GM12878 (cell line): ENCODE measurements around the gene RNF130. TPM values are rescaled to one million over a fixed set of nuclear protein-coding genes. Genes with fewer than 3 reads are reported as not detected.

Source experiments
- ATAC-seq: fragments of 200-7000 bp; cut with Tn5 transposase; 3 replicates; pipeline ENCODE4 v1.9.1; 2020; ENCODE audit warnings: mild to moderate bottlenecking, moderate library complexity
- BruUV-seq: library from RNA; stranded (reverse); fragments of 400-500 nt; replicated peaks from 2 replicates; lab custom pipeline; 2021; lab: Mats Ljungman, UMichigan
- CTCF ChIA-PET: fragments of 300-600 bp; sonication (Branson Sonifier 250); formaldehyde crosslinking; extraction: SDS; loops from one replicate; lab custom pipeline; 2021; ENCODE audit warnings: inconsistent platforms; lab: Yijun Ruan, JAX
- POLR2A ChIA-PET: fragments of 350-600 bp; formaldehyde crosslinking; extraction: SDS; loops from one replicate; lab custom pipeline; 2021; ENCODE audit warnings: inconsistent platforms; lab: Charles Lee
- RAD21 ChIA-PET: fragments of 300-600 bp; sonication (Branson Sonifier 250); formaldehyde crosslinking; loops from one replicate; lab custom pipeline; 2023; ENCODE audit warnings: antibody characterized with exemption; ENCODE audit not compliant: unreplicated experiment; lab: Charles Lee
- SMC1A ChIA-PET: fragments of 300-600 bp; sonication (Branson Sonifier 250); formaldehyde crosslinking; loops from one replicate; lab custom pipeline; 2023; ENCODE audit not compliant: unreplicated experiment, uncharacterized antibody; lab: Charles Lee
- DNase-seq: peaks from one replicate; pipeline ENCODE4 v3.0.0-alpha.2; 2011; ENCODE audit warnings: low read depth, low spot score
- FAIRE-seq: peaks from 3 replicates; lab custom pipeline; 2011; peaks lifted over from hg19 to GRCh38; lab: Jason Lieb, UNC
- H2AFZ ChIP-seq: 2 replicates; pipeline ENCODE4 v1.6.0; 2011; ENCODE audit warnings: low read depth, low read length, control low read depth; ENCODE audit not compliant: control insufficient read depth
- H3K27ac ChIP-seq: 2 replicates; pipeline ENCODE4 v1.5.1; 2011; ENCODE audit warnings: control low read depth; ENCODE audit not compliant: control insufficient read depth, insufficient read depth
- H3K27me3 ChIP-seq, 2 experiments: replicated peaks in 1 of 2; 2 replicates each; pipeline versions ENCODE4 v1.6.0 to v1.6.1; 2011; ENCODE audit warnings: low read length in 1 of 2; ENCODE audit not compliant: control insufficient read depth in 2 of 2, insufficient read depth in 2 of 2
- H3K36me3 ChIP-seq, 2 experiments: 2 replicates each; pipeline ENCODE4 v1.5.1; 2011; ENCODE audit warnings: low read length in 1 of 2; ENCODE audit not compliant: control insufficient read depth in 2 of 2, insufficient read depth in 2 of 2
- H3K4me1 ChIP-seq: 2 replicates; pipeline ENCODE4 v1.6.1; 2011; ENCODE audit warnings: mild to moderate bottlenecking, low read length, moderate library complexity, mixed read lengths; ENCODE audit not compliant: control insufficient read depth, insufficient read depth
- H3K4me2 ChIP-seq: 2 replicates; pipeline ENCODE4 v1.6.0; 2011; ENCODE audit warnings: control low read depth; ENCODE audit not compliant: control insufficient read depth, insufficient read depth
- H3K4me3 ChIP-seq: fragments of 200-600 bp; sonication (generic); 2 replicates; pipeline ENCODE4 v1.5.1; 2016
- H3K79me2 ChIP-seq: 2 replicates; pipeline ENCODE4 v1.6.0; 2011; ENCODE audit warnings: low read length; ENCODE audit not compliant: control insufficient read depth, insufficient read depth
- H3K9ac ChIP-seq: 2 replicates; pipeline ENCODE4 v1.8.0; 2011; ENCODE audit warnings: low read length, control low read depth, mixed read lengths; ENCODE audit not compliant: control insufficient read depth, insufficient read depth
- H3K9me3 ChIP-seq: replicated peaks from 3 replicates; pipeline ENCODE4 v1.5.1; 2011; ENCODE audit warnings: mild to moderate bottlenecking, low read length; ENCODE audit not compliant: control insufficient read depth, insufficient read depth
- H4K20me1 ChIP-seq: 2 replicates; pipeline ENCODE4 v1.6.0; 2011; ENCODE audit not compliant: control insufficient read depth, insufficient read depth
- ATF2 ChIP-seq: IDR thresholded peaks from 2 replicates; pipeline ENCODE4 v1.6.1; 2012; ENCODE audit warnings: low read length, inconsistent platforms
- CEBPB ChIP-seq, 2 experiments: fragments of 150-350 bp in 1 of 2; IDR thresholded peaks; 2 replicates each; pipeline ENCODE4 v1.6.1; 2012 to 2014; ENCODE audit warnings: low read depth in 2 of 2, low read length in 2 of 2, borderline replicate concordance in 1 of 2, inconsistent platforms in 1 of 2
- HDAC2 ChIP-seq: fragments of 200-600 bp; sonication (generic); IDR thresholded peaks from 2 replicates; pipeline ENCODE4 v1.6.1; 2017
- MTA3 ChIP-seq: IDR thresholded peaks from 2 replicates; pipeline ENCODE4 v1.6.1; 2012; ENCODE audit warnings: low read length, inconsistent platforms, borderline replicate concordance
- NRF1 ChIP-seq: conservative IDR thresholded peaks from 2 replicates; pipeline ENCODE4 v1.6.1; 2011; ENCODE audit warnings: mild to moderate bottlenecking, low read depth, low read length, improper control_type of control experiment
- RBBP5 ChIP-seq: fragments of 200-600 bp; sonication (generic); conservative IDR thresholded peaks from 2 replicates; pipeline ENCODE4 v1.6.1; 2016
- SKIL ChIP-seq: fragments of 450-650 bp; IDR thresholded peaks from 2 replicates; pipeline ENCODE4 v1.6.1; 2017; ENCODE audit warnings: mild to moderate bottlenecking, low read depth, inconsistent platforms; ENCODE audit not compliant: poor library complexity, severe bottlenecking
- STAT1 ChIP-seq: fragments of 450-650 bp; conservative IDR thresholded peaks from 2 replicates; pipeline ENCODE4 v1.6.1; 2014; ENCODE audit warnings: antibody characterized with exemption, mild to moderate bottlenecking
- ZSCAN29 ChIP-seq: fragments of 450-650 bp; IDR thresholded peaks from 2 replicates; pipeline ENCODE4 v1.6.1; 2017; ENCODE audit warnings: mild to moderate bottlenecking, moderate library complexity
- WGBS: methylation state at CpG from one replicate; pipeline ENCODE4 v1.1.6; 2016; ENCODE audit warnings: low lambda C conversion rate; ENCODE audit not compliant: insufficient replicate concordance, insufficient coverage; ENCODE audit errors: missing lambda C conversion rate; 5-methylcytosine and 5-hydroxymethylcytosine counted together
- in situ Hi-C: fragments of 300-500 bp; cut with MboI; formaldehyde crosslinking; loops from 9 replicates; pipeline ENCODE4 v1.14.3; 2018; ENCODE audit warnings: mixed read lengths
- intact Hi-C: fragments of 100-400 bp; cut with micrococcal nuclease; formaldehyde crosslinking; loops from one replicate; pipeline ENCODE4 v1.14.2; 2022; ENCODE audit not compliant: unreplicated experiment
- polyA plus RNA-seq, 11 experiments: library from polyadenylated mRNA; depleted of rRNA in 4 of 11; unstranded in 6 of 11; stranded (reverse) in 5 of 11; fragments of >200 nt; fragmentation: Nextera tagmentation in 4 of 11; fragmentation: Illumina TruSeq in 1 of 11; extraction: Ambion mirVana in 4 of 11; extraction: Trizol in 1 of 11; gene quantifications; 1 replicate in 1 of 11; 2 replicates in 10 of 11; pipeline versions ENCODE4 v1.2.1 to v1.2.3, GENCODE V29; 2011 to 2016; ENCODE audit warnings: inconsistent platforms in 2 of 11, missing spikeins in 2 of 11, low read depth in 1 of 11
- total RNA-seq, 4 experiments: library from RNA; depleted of rRNA in 3 of 4; stranded (reverse); fragments of >200 nt in 3 of 4; fragmentation: Illumina TruSeq in 1 of 4; extraction: Trizol in 1 of 4; gene quantifications; 2 replicates each; pipeline versions ENCODE4 v1.2.1 to v1.2.3, GENCODE V29; 2013 to 2021

RNF130 gene
- total and polyA plus RNA-seq, 10 of the 15 experiments (the other 5 are each of a cell fraction or from before 2014, with no cell fraction given): 0.04 to 0.36 (median 0.11) TPM; not detected in 1

- FAIRE-seq (no peak), DNase-seq (no peak), ATAC-seq (no peak)
- Histone ChIP-seq H3K27me3 (no peaks in the 10 kb centered on the region), H3K4me1 (no peaks in the 10 kb centered on the region), H3K4me3 (no peak overlapping the region), H4K20me1 (no peaks in the 10 kb centered on the region), H3K79me2 (no peaks in the 10 kb centered on the region), H2AFZ (no peak overlapping the region), H3K36me3 (no peaks in the 10 kb centered on the region), H3K4me2 (no peak overlapping the region), H3K27ac (no peak overlapping the region), H3K9me3 (no peaks in the 10 kb centered on the region), H3K9ac (no peak overlapping the region)
- ChIA-PET CTCF (no interaction called here), RAD21 (no interaction called here), POLR2A (no interaction called here), SMC1A (no interaction called here)
- TF ChIP-seq SKIL (no peak), ATF2 (no peak), ZSCAN29 (no peak), STAT1 (no peak), MTA3 (no peak), CEBPB (IDR thresholded peaks at IDR 0.05; ENCODE audit: borderline replicate concordance in 1 of 2, low read depth in 2 of 2, low read length in 2 of 2) (no peak), HDAC2 (no peak), NRF1 (no peak), RBBP5 (no peak)
- intact Hi-C loops (no loop called here), in situ Hi-C loops (no loop called here)
- WGBS: 56% methylated on average over 6 of the region's 6 CpGs
- no TSS peak for BruUV-seq
These were observed 85.2 kb downstream of the RNF130 start for GRCh38 chr5:179986328-179986727.
